COLO668 (cell line): ENCODE measurements around the gene HNRNPR.
"Not testable (repeated sequence)": the region's sequence is repeated elsewhere in the genome, so short reads cannot be mapped to it uniquely, and the experiment has no call there.

Experiments used
- DNase-seq: peaks from one replicate; lab custom pipeline; 2025; ENCODE audit not compliant: unreplicated experiment; lab: John Stamatoyannopoulos, UW

HNRNPR gene

GRCh38 chr1:23331713-23332112, 12.4 kb downstream of the HNRNPR start:
- DNase-seq = no peak

- no peak for DNase-seq
Measured at GRCh38 chr1:23330846-23331245, 13.2 kb downstream of the HNRNPR start.

- no peak for DNase-seq
Measured at GRCh38 chr1:23325393-23325792, 18.7 kb downstream of the HNRNPR start.

GRCh38 chr1:23322770-23323169, 21.3 kb downstream of the HNRNPR start:
- no peak for DNase-seq

GRCh38 chr1:23310280-23310679, 33.8 kb downstream of the HNRNPR start:
- not testable (repeated sequence) for DNase-seq

- DNase-seq = no peak
Measured at GRCh38 chr1:23304140-23304620, 39.9 kb downstream of the HNRNPR start.

GRCh38 chr1:23303524-23303923, 40.6 kb downstream of the HNRNPR start:
- DNase-seq = no peak

- DNase-seq = no peak
Measured at GRCh38 chr1:23296931-23297330, 47.2 kb downstream of the HNRNPR start.

- no peak for DNase-seq
Measured at GRCh38 chr1:23291706-23292105, 52.4 kb downstream of the HNRNPR start.

GRCh38 chr1:23290836-23291565, 53.1 kb downstream of the HNRNPR start:
- DNase-seq = no peak

GRCh38 chr1:23288671-23289070, 55.4 kb downstream of the HNRNPR start:
- DNase-seq = no peak

- no peak for DNase-seq
Measured at GRCh38 chr1:23288201-23288600, 55.9 kb downstream of the HNRNPR start.

GRCh38 chr1:23286401-23286800, 57.7 kb downstream of the HNRNPR start:
- DNase-seq = no peak

- no peak for DNase-seq
Measured at GRCh38 chr1:23283667-23284602, 60.1 kb downstream of the HNRNPR start.

GRCh38 chr1:23282957-23283356, 61.1 kb downstream of the HNRNPR start:
- no peak for DNase-seq

- DNase-seq = no peak
Measured at GRCh38 chr1:23278717-23279116, 65.4 kb downstream of the HNRNPR start.

GRCh38 chr1:23276531-23276930, 67.6 kb downstream of the HNRNPR start:
- no peak for DNase-seq

GRCh38 chr1:23274134-23274505, 70.0 kb downstream of the HNRNPR start:
- DNase-seq = no peak

- no peak for DNase-seq
Measured at GRCh38 chr1:23273450-23274133, 70.5 kb downstream of the HNRNPR start.

GRCh38 chr1:23263380-23263887, 80.7 kb downstream of the HNRNPR start:
- peak; percentile 26 for DNase-seq

GRCh38 chr1:23258082-23258481, 86.0 kb downstream of the HNRNPR start:
- not testable (repeated sequence) for DNase-seq
